HS-5 (cell line): ENCODE data around the gene ANAPC10.
"Not testable (repeated sequence)": the region's sequence is repeated elsewhere in the genome, so short reads cannot be mapped to it uniquely, and the experiment has no call there.

Source experiments
- DNase-seq: peaks from one replicate; pipeline ENCODE4 v3.0.0-alpha.2; 2012; ENCODE audit warnings: low read depth

The ANAPC10 gene

GRCh38 chr4:145001635-145002034 lies 96.4 kb downstream of the ANAPC10 start:
- no peak for DNase-seq

DNA sequence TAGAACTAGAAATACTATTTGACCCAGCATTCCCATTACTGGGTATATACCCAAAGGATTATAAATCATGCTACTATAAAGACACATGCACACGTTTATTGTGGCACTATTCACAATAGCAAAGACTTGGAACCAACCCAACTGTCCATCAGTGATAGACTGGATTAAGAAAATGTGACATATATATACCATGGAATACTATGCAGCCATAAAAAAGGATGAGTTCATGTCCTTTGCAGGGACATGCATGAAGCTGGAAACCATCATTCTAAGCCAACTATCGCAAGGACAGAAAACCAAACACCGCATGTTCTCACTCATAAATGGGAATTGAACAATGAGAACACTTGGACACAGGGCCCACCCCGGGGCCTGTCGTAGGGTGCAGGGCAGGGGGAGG lies 97.3 kb downstream of the ANAPC10 start:
- not testable (repeated sequence) for DNase-seq

DNA sequence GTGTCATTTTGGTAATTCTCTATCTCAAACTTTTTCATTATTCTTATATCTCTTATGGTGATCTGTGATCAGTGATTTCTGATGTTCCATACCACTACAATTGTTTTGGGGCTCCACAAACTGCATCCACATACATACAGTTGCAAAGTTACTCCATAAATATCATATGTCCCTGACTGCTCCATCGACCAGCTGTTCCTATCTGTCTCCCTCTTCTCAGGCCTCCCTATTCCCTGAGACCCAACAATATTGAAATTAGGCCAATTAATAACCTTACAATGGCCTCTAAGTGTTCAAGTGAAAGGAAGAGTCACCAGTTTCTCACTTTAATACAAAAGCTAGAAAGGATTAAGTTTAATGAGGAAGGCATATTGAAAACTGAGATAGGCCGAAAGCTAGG lies 108.7 kb downstream of the ANAPC10 start:
- no peak for DNase-seq

DNA sequence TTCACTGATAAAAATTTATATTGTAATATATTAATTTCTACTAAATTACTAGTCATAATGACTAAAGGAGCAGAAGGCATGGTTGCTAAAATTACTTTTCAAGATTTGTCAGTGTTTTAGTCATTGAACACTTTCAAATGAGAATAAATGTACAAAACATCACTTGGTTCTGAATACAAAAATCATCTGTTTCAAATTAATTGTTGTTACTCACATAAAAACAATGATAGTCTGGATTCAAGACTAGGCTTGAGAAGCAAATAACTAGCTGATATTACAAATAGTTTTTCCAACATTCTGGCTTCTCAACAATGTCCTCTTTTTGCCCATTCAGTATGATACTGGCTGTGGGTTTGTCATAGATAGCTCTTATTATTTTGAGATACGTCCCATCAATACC lies 112.5 kb downstream of the ANAPC10 start:
- peak; percentile 1 for DNase-seq

DNA sequence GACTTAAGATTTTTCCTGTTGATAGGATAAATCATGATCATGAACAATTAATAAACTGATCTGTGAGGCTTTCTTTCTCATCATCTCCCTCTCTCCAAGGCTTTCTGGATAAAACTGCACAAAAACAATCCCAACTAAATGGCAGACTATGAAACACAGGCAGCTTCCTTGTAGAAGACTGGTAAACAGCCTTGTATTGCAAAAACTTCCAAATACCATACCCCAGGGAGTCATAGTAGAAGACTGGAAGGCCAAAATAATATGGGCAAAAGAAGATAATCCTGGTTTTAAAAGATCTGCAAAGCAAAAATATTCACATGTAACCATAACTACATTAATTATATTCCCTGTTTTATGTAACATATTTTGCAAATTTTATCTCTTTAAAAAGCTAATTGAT lies 113.0 kb downstream of the ANAPC10 start:
- no peak for DNase-seq

DNA sequence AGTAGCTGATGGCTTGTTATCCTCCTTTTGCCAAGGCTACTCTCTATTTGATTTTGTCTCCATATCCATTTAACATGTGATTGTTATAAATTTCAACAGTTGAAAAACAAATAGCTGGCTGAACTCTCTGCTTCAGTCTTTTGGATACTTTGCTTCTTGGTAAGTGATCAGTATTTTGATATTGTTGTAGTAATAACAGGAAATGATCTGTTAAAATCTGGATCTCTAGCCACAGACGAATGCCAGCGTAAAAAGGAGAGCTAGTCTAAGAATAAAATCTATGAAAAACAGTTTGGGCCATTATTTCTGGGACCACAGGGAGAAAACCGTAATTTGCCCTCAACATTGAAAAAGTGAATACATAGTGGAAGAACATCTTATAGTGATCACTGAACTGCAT lies 113.8 kb downstream of the ANAPC10 start:
- no peak for DNase-seq

- no peak for DNase-seq
Observed at GRCh38 chr4:144975718-144976117, 122.3 kb downstream of the ANAPC10 start.

DNA sequence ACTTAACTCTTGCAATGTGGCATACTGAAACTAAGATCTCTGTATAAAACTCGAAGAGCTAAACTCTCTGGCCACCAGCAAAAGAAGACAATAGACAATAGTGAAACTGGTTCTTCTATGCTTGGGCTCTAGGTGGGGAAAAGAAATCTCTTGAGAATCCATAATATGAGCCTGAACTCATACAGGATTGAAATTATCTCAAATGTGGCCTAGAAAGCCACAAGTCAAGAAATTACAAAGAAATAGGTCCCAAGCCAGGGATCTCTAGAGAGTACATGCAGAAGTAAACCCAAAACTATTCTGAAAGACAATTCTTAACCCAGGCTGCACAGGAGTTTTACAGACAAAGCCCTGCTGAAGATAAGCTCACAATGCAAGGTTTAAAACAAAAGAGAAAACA lies 127.4 kb downstream of the ANAPC10 start:
- DNase-seq: no peak

- DNase-seq: no peak
Observed at GRCh38 chr4:144969821-144970220, 128.2 kb downstream of the ANAPC10 start.

- DNase-seq: no peak
Observed at GRCh38 chr4:144968606-144969005, 129.4 kb downstream of the ANAPC10 start.

- no peak for DNase-seq
Observed at GRCh38 chr4:144967161-144967560, 130.8 kb downstream of the ANAPC10 start.

DNA sequence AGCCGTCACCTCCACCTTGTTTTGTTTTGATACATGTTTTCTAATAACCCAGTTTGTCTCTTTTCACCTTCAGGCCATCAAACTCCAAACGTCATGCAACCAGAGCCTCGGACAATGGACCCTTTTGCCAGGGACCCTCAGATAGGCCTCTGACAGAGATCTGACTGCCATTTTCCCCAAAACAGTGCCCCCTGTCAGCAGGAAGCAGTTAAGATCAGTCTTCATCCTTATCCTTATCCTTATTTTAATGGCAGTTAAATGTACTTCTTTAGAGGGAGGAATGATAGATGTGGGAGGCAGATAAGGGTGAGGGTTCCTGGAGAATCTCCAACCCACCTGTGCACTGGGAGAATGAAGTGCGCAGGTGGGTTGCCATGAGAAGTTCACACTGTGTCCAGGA lies 135.7 kb downstream of the ANAPC10 start:
- no peak for DNase-seq

- no peak for DNase-seq
Observed at GRCh38 chr4:144955104-144955503, 142.9 kb downstream of the ANAPC10 start.

DNA sequence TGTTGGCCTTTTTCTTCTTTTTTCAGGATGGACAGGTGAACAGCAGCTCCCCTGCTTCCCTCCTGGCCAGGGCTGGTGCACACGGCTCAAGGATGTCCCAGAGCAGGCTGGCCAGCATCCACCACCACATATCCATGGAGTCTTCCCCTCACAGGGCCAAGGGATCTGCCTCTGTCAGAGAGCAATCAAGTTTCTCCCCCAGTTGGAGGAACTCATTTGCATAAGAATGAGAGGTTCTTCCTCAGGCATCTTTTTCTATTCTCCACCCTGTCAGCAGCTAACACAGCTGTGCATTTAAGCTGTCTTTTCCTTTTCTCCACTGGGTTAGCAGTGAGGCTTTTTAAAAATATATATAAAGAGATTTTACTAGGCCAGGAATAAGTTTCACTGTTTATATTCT lies 143.8 kb downstream of the ANAPC10 start:
- DNase-seq: no peak

- DNase-seq: no peak
Observed at GRCh38 chr4:144948421-144948820, 149.6 kb downstream of the ANAPC10 start.

GRCh38 chr4:144948009-144948408 lies 150.0 kb downstream of the ANAPC10 start:
- DNase-seq: no peak
